ENCODE measurements around the gene MYCT1.

MYCT1 gene

GRCh38 chr6:152721956-152722355, 24.3 kb downstream of the MYCT1 start:
- no peak for DNase-seq (ENCODE audit: low read depth in 2 of 2, low spot score in 1 of 2)

- DNase-seq (ENCODE audit: low read depth in 2 of 2, low spot score in 1 of 2): no peak
Measured at GRCh38 chr6:152723398-152723797, 25.7 kb downstream of the MYCT1 start.

GRCh38 chr6:152726313-152726712, 28.6 kb downstream of the MYCT1 start:
- no peak for DNase-seq (ENCODE audit: low read depth in 2 of 2, low spot score in 1 of 2)

- no peak for DNase-seq (ENCODE audit: low read depth in 2 of 2, low spot score in 1 of 2)
Measured at GRCh38 chr6:152727507-152727906, 29.8 kb downstream of the MYCT1 start.

GRCh38 chr6:152734630-152735029, 36.9 kb downstream of the MYCT1 start:
- DNase-seq (ENCODE audit: low read depth in 2 of 2, low spot score in 1 of 2): no peak

- DNase-seq (ENCODE audit: low read depth in 2 of 2, low spot score in 1 of 2): no peak
Measured at GRCh38 chr6:152736687-152737273, 39.1 kb downstream of the MYCT1 start.

GRCh38 chr6:152745509-152746171, 47.9 kb downstream of the MYCT1 start:
- DNase-seq (ENCODE audit: low read depth in 2 of 2, low spot score in 1 of 2): no peak

- DNase-seq (ENCODE audit: low read depth in 2 of 2, low spot score in 1 of 2): no peak
Measured at GRCh38 chr6:152746172-152746553, 48.5 kb downstream of the MYCT1 start.

GRCh38 chr6:152748843-152749242, 51.1 kb downstream of the MYCT1 start:
- DNase-seq (ENCODE audit: low read depth in 2 of 2, low spot score in 1 of 2): no peak

- no peak for DNase-seq (ENCODE audit: low read depth in 2 of 2, low spot score in 1 of 2)
Measured at GRCh38 chr6:152749336-152749735, 51.6 kb downstream of the MYCT1 start.

- DNase-seq (ENCODE audit: low read depth in 2 of 2, low spot score in 1 of 2): no peak
Measured at GRCh38 chr6:152750694-152751093, 53.0 kb downstream of the MYCT1 start, which contains the start of gene VIP. Gene VIP, plus strand, starts transcription at chr6:152750797. Its CDS starts 1,381 bp downstream, at chr6:152752178.

GRCh38 chr6:152765331-152765730, 67.6 kb downstream of the MYCT1 start:
- DNase-seq (ENCODE audit: low read depth in 2 of 2, low spot score in 1 of 2): no peak

- DNase-seq (ENCODE audit: low read depth in 2 of 2, low spot score in 1 of 2): no peak
Measured at GRCh38 chr6:152769159-152769558, 71.5 kb downstream of the MYCT1 start.

- DNase-seq (ENCODE audit: low read depth in 2 of 2, low spot score in 1 of 2): no peak
Measured at GRCh38 chr6:152769993-152770392, 72.3 kb downstream of the MYCT1 start.

- DNase-seq (ENCODE audit: low read depth in 2 of 2, low spot score in 1 of 2): no peak
Measured at GRCh38 chr6:152771061-152771687, 73.5 kb downstream of the MYCT1 start.
